GM21619 (cell line): Measurements from ENCODE around the gene ELFN1.

Experiments
- ATAC-seq: cut with Tn5 transposase; IDR thresholded peaks from one replicate; pipeline ENCODE4 v1.9.1; 2021; ENCODE audit not compliant: unreplicated experiment

ELFN1 gene

GRCh38 chr7:1669954-1670893, at the start of gene ELFN1:
ELFN1 (plus strand) TSS chr7:1670277; CDS start chr7:1744597, 74,320 bp downstream.
- ATAC-seq = no peak

DNA sequence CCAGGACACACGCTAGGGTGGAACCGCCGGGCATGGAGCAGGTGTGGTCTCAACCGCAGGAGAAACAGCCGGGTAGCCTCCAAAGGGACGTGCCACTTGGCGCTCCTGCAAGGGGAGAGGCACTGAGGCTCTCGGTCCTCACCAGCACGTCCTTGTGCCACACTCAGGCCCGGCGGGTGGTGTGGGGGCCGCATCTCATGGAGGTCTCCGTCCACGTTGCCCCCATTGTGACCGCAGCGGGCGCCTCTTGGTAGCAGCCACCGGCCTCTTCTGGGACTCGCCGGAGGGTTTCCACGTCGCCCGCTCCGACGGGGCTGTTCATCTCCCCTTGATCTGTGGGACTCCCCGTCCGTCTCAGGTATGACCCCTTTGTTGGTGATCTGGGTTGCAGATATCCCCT, 49.2 kb upstream of the ELFN1 start:
- no peak for ATAC-seq

DNA sequence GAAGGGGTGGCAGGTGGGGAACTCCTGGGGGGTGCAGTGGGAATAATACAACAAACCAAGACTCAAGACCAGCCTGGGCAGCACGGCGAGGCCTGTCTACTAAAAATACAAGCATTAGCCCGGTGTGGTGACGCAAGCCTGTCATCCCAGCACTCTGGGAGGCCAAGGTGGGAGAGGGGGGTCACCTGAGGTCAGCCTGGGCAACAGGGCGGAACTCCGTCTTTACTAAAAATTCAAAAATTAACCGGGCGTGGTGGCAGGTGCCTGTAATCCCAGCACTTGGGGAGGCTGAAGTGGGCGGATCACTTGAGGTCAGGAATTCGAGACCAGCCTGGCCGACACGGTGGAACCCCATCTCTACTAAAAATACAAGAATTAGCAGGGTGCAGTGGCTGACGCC, 48.4 kb upstream of the ELFN1 start:
- ATAC-seq = no peak

DNA sequence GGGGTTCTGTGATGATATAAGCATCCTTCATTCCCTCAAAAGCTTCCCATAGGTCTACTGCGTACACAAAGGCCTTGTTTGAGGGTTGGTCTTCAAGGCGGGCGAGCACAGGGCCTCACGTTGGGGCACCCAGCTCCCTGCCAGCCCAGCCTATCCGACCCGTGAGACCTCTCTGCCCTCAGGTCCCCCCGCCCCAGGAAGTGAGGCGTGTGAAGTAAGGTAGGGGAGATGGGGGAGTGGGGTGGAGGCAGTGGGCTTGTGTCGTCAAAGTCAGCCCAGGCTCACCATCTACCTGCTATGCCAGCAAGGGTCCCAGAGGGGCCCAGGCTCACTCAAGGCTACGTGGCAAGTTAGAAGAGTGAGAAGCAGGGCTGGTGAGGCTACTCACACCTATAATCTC, 47.6 kb upstream of the ELFN1 start:
- no peak for ATAC-seq

DNA sequence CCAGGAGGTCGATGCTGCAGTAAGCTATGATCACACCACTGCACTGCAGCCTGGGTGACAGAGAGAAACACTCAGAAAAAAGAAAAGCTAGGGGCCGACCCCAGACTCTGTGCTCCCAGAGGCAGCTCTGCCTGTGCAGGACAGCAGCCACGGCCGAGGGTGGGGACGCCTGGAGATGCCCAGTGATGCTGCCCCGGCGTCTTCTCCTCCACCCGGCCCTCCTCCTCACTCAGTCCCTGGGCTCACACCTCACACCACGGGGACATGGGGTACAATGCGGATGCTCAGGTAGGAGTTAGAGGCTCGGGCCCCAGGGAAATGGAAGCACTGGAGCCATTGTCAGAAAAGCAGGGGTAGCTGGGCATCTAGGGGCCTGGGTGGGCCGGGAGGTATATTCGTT, 46.3 kb upstream of the ELFN1 start:
- ATAC-seq = no peak

DNA sequence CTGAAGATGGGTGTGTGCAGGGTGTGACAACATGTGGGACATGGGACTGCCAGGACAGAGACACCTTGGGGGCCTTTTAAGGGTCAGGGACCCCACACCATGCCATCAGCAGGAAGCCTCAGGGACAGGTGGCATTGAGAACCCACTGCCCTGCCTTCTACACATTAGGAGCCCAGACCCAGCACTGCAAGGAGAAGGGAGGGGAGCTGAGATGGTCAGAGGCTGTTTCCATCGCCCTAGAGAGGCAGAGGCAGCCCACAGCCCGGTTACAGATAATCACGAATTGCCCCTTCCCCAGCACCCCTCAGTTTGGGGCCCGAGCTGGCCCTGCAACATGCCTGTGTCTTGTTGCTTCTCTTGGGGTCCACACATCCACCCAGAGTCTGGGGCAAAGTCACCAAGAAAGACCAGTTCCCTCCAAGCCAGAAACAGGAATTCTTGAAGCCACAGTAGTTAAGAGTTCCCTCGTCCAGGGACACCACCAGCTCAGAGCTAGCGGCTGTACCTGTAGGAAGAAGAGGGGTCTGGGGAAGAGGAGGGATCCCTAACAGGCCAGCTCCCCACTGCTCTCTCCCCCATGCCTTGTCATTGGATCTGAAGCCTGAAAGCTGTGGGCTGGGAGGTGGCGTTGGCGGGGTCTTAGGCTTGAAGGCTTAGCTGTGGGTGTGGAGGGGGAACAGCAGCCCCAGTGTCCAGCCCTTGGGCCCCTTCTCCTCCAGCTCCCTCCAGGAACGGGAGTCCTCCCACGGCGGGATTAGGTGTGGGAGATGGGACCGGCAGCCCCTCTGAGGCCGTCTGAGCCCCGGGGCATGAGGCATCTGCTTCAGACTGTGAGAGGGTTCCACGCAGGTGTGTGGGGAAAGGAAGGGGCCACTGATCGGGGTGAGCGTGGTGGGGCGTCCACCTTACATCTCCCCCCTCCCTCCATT, 44.8 kb upstream of the ELFN1 start:
- no peak for ATAC-seq

DNA sequence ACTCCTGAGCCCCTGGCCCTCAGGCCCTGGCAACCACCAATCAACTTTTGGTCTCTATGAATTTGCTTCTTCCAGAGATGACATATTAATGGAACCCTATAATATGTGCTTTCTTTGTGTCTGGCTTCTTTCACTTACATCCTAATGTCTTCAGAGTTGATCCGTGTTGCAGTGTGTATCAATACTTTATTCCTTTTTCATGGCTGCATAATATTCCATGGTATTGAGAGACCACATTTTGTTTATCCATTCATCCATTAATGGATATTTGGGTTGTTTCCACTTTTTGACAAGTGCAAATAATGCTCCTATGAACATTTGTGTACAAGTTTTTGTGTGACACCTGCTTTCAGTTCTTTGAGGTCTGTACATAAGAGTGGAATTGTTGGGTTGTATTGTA, 43.3 kb upstream of the ELFN1 start:
- no peak for ATAC-seq

DNA sequence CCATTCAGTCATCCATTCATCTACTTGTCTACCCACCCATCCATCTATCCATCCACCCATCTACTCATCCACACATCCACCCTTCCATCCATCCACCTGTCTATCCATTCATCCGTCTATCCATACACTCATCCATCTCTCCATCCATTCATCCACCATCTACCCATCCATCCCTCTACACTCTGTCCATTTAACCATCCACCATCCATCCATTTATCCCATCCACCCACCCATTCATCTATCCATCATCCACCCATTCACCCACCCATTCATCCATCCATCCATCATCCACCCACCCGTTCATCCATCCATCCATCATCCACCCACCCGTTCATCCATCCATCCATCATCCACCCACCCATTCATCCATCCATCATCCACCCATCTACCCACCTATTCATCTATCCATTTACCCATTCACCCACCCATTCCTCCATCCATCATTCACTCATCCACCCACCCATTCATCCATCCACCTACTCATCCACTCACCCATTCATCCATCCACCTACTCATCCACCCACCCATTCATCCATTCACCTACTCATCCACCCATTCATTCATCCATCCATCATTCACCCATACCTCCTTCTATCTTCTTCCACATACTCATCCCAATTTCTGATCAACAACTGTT, 39.3 kb upstream of the ELFN1 start:
- no peak for ATAC-seq

DNA sequence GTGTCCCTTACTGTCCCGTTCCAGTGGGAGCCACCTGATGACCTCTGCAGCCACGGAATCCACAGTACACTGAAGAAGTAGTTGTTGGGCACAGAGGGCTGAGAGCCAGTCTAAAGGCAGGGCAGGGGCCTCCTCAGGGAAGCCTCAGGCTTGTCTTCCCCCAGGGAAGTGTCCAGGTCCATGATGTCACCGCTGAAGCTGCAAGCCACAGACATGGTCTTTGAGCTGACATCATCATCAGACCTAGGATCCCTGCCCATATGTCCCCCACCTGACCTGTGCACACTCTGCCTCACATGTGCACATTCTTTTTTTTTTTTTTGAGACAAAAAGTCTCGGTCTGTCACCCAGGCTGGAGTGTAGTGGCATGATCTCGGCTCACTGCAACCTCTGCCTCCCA, 38.4 kb upstream of the ELFN1 start:
- ATAC-seq = no peak

DNA sequence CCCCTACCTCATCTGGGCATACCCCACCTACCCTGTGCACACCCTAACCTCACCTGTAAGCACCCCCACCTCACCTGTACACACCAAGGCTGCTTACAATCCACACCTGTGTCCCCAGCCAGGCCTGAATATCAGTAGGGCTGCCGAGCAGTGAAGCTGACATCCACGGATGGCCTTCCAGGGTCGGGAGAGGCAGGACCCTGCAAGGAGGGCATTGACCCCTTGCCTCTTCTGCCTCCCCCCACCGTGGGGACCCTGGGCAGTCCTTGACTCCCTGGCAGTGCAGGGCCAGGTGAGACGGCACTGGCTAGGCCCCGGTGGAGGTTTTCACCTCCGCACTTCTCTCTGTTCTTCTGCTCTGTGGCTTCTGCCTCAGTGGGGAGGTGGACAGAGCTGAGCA, 37.6 kb upstream of the ELFN1 start:
- no peak for ATAC-seq

DNA sequence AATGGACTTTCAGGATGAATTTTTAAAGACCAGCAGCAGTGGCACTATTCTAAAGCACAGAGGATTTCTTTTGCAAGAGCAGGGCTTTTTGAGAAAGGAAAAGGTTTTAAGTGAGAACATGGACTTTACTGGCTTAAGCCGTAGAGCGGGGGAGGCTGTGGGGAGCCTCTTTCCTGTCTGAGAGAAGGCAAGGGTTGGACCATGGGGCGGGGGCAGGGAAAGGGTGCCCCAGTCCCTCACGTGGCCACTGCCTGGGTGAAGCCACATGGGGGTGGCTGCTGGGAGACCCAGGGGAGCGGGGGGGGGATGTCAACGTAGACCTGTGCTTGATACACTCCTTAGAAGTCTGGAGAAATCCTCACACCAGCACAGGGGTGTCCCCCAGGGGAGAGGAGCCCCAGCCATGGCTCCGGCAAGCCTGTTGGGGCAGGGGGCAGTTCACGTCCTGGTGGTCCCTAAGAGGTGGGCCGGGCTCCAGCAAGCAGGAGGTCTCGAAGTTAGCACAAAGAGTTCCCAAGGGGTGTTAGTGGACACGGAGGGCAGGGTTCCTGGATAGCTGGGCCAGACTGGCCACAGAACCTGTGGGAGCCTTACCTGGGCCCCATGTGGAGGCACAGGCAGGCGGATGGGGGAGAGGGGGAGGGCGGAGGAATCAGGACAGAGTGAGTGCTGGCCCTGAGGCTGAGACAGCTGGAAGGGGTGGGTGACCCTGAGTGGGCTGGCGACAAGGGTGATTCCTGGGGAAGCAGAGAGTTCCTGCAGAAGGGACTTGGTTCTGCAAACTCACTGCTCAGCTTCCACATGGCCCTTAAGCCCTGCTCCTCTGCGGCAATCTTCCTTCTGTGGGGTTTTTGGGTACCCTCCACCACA, 36.9 kb upstream of the ELFN1 start:
- no peak for ATAC-seq

- ATAC-seq = no peak
These were observed 34.7 kb upstream of the ELFN1 start for GRCh38 chr7:1635401-1635800.

DNA sequence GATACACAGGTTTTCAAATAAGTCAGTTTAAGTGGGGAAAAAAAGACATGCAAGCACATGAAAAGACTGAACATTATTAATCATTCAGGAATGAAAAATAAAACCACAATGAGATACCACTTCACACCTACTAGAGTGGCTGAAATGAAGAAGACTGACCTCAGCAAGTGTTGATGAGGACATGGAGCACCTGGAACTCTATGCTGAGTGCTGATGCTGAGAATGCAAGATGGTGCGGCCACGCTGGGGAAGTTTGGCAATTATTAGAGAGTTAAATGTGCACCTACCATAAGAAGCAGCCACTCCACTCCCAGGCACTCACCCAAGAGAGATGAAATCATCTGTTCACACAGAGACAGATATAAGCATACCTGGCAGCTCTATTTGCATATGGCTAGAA, 32.9 kb upstream of the ELFN1 start:
- ATAC-seq = no peak

- no peak for ATAC-seq
These were observed 31.8 kb upstream of the ELFN1 start for GRCh38 chr7:1638215-1638661.

- no peak for ATAC-seq
These were observed 31.0 kb upstream of the ELFN1 start for GRCh38 chr7:1639071-1639470.

GRCh38 chr7:1639532-1640175, 30.4 kb upstream of the ELFN1 start:
- ATAC-seq = no peak

DNA sequence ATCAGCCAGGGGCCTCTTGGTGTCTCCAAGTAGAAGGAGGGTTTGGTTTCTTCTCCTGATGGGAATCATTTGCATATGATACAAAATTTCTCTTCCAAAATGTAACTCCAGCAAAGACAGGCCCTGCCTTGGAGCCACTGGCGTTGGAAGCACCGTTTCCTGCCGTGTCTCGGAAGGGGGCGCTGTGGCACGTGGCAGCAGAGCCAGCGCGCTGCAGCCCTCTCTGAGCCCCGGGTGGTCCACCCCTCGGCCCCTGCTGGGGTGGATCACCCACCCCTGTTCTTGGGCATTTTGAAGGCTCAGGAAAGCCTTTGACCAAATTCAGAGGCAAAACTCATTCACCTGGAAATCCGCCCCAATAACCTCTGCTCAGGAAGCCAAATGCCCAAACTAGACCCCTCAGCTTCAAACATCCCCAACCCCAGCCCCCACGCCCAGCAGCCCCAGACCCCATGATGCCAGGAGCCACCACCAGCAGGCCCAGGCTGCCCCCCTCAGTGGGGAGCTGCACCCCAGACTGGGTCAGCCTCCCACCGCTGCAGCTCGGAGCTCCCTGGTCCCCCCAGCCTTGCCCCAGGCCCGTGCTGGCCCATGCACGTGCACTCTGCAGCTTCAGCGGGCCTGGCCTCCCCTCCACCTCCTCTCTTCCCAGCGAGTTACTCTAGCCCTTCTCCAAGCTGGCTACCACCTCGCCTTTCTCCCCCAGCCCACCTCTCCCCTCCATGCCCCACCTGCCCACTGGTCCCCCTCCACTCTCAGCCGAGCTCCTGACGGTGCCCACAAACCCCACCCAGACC, 29.5 kb upstream of the ELFN1 start:
- ATAC-seq = no peak

GRCh38 chr7:1641173-1641572, 28.9 kb upstream of the ELFN1 start:
- ATAC-seq = no peak

- no peak for ATAC-seq
These were observed 28.3 kb upstream of the ELFN1 start for GRCh38 chr7:1641661-1642260.
